Testis (tissue), 2 donors: ENCODE data around the gene BEGAIN.

Experiments
- POLR2A ChIP-seq: fragments of 450-650 bp; IDR thresholded peaks from one replicate; pipeline ENCODE4 v1.6.1; 2017; ENCODE audit warnings: antibody characterized with exemption, mild to moderate bottlenecking, moderate library complexity
- TF ChIP-seq, protein P1 (sequence below), 3 experiments: fragments of 450-650 bp in 2 of 3; fragments of 200-600 bp in 1 of 3; sonication (generic) in 1 of 3; IDR thresholded peaks; one replicate each; pipeline ENCODE4 v1.5.1; 2016 to 2019; ENCODE audit warnings: antibody characterized with exemption in 3 of 3, mild to moderate bottlenecking in 2 of 3, moderate library complexity in 1 of 3

DNA sequence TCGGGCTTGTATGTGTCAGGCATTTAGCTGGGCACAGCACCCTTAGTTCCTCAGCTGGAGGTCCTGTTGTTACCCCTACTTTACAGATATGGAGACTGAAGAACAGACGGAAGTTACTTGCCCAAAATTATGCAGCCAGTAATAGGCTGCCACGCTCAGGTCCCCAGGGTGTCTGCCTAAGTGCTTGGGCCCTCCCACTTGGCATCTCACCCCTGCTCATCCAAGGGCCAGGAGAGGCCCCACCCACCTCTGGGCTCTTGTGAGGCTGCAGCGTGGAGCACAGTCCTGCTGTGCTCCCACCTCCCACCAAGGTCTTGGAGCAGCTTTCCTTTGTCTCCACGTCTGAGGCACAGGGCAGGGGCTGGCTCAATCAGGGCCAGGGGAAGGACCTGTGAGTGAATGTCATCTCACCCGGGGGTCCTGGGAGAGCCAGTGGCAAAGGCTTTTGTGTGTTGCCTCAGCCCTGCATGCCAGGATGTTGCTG is 64.6 kb downstream of the BEGAIN start:
- TF ChIP-seq, protein P1, sequence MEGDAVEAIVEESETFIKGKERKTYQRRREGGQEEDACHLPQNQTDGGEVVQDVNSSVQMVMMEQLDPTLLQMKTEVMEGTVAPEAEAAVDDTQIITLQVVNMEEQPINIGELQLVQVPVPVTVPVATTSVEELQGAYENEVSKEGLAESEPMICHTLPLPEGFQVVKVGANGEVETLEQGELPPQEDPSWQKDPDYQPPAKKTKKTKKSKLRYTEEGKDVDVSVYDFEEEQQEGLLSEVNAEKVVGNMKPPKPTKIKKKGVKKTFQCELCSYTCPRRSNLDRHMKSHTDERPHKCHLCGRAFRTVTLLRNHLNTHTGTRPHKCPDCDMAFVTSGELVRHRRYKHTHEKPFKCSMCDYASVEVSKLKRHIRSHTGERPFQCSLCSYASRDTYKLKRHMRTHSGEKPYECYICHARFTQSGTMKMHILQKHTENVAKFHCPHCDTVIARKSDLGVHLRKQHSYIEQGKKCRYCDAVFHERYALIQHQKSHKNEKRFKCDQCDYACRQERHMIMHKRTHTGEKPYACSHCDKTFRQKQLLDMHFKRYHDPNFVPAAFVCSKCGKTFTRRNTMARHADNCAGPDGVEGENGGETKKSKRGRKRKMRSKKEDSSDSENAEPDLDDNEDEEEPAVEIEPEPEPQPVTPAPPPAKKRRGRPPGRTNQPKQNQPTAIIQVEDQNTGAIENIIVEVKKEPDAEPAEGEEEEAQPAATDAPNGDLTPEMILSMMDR (IDR thresholded peaks at IDR 0.05) = no peak
- no peak for TF ChIP-seq POLR2A
